Measurements from ENCODE around the gene TRNP1. TPM values are rescaled to one million over a fixed set of nuclear protein-coding genes. Genes with fewer than 3 reads are reported as not detected.

TRNP1 gene
- total RNA-seq, 1 experiment from 2014 or later, result 6.5 TPM

DNA sequence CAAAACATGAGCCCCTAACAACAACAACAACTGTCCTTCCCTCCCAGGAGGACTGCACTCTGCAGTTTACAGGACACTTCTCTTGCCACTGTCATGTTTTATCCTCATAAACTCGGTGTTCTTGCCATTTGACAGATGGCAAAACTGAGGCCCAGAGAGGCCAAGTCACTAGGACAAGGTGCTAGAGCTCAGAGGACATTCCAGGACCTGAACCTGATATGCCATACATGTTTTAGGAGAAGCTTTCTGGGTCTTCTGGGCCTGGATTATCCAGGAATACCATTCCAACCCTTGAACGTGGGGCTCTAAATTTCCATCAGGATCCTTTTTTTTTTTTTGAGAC lies 38.6 kb downstream of the TRNP1 start:
- no peaks in the 10 kb centered on the region for H3K36me3 ChIP-seq
- no peak for DNase-seq (ENCODE audit: low read depth in 1 of 2, low spot score in 2 of 2)
- no peak overlapping the region for H3K4me3 ChIP-seq
- no peaks in the 10 kb centered on the region for H3K9me3 ChIP-seq (replicated peaks)
- no peaks in the 10 kb centered on the region for H3K27me3 ChIP-seq (replicated peaks)
- H3K4me1 ChIP-seq (replicated peaks), result peaks cover 18% of the 10 kb centered on the region
- no peak overlapping the region for H3K27ac ChIP-seq

- DNase-seq (ENCODE audit: low read depth in 1 of 2, low spot score in 2 of 2), result no peak
- Histone ChIP-seq H3K36me3 (no peaks in the 10 kb centered on the region), H3K4me3 (no peak overlapping the region), H3K27me3 (replicated peaks) (no peaks in the 10 kb centered on the region), H3K4me1 (replicated peaks) (peaks cover 11% of the 10 kb centered on the region), H3K27ac (no peak overlapping the region), H3K9me3 (replicated peaks) (no peaks in the 10 kb centered on the region; the same call in 1 of the 2 replicates)
These were observed 39.7 kb downstream of the TRNP1 start for GRCh38 chr1:27033043-27033746.

- no peaks in the 10 kb centered on the region for H3K27me3 ChIP-seq (replicated peaks)
- no peaks in the 10 kb centered on the region for H3K36me3 ChIP-seq
- H3K4me3 ChIP-seq, result no peak overlapping the region
- no peak overlapping the region for H3K27ac ChIP-seq
- peaks cover 11% of the 10 kb centered on the region for H3K4me1 ChIP-seq (replicated peaks)
- no peaks in the 10 kb centered on the region; the same call in 1 of the 2 replicates for H3K9me3 ChIP-seq (replicated peaks)
- no peak for DNase-seq (ENCODE audit: low read depth in 1 of 2, low spot score in 2 of 2)
These were observed 41.9 kb downstream of the TRNP1 start for GRCh38 chr1:27035344-27035743.

DNA sequence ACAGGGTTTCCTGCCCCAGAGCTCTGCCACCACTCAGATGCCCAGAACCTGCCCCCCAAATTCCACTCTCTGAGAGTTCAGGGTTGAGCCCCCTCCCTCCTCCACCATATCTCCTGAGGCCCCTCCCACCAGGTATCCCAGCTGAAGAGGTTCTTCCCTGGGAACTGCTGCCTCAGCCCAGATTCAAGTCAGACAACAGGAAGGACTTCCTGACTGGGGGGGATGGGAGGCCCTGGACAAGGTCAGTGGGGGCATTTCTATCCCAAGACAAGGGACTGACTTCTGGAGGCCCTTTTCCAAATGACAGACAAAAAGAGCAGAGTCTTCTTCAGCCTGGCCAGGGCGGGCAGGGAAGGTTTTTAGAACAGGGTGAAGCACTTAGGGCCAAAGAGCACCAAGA lies 43.2 kb downstream of the TRNP1 start:
- DNase-seq (ENCODE audit: low read depth in 1 of 2, low spot score in 2 of 2), result no peak
- Histone ChIP-seq H3K9me3 (replicated peaks) (no peaks in the 10 kb centered on the region; the same call in 1 of the 2 replicates), H3K4me3 (no peak overlapping the region), H3K27ac (no peak overlapping the region), H3K27me3 (replicated peaks) (no peaks in the 10 kb centered on the region), H3K36me3 (no peaks in the 10 kb centered on the region), H3K4me1 (replicated peaks) (peaks cover 4% of the 10 kb centered on the region)

GRCh38 chr1:27037518-27037917 lies 44.0 kb downstream of the TRNP1 start:
- no peak overlapping the region for H3K4me3 ChIP-seq
- no peak overlapping the region for H3K27ac ChIP-seq
- no peak for DNase-seq (ENCODE audit: low read depth in 1 of 2, low spot score in 2 of 2)
- no peaks in the 10 kb centered on the region for H3K27me3 ChIP-seq (replicated peaks)
- H3K9me3 ChIP-seq (replicated peaks), result no peaks in the 10 kb centered on the region; the same call in 1 of the 2 replicates
- H3K36me3 ChIP-seq, result no peaks in the 10 kb centered on the region
- H3K4me1 ChIP-seq (replicated peaks), result no peaks in the 10 kb centered on the region

- no peak for DNase-seq (ENCODE audit: low read depth in 1 of 2, low spot score in 2 of 2)
- Histone ChIP-seq H3K9me3 (replicated peaks) (no peaks in the 10 kb centered on the region; the same call in 1 of the 2 replicates), H3K27ac (no peak overlapping the region), H3K4me3 (no peak overlapping the region), H3K36me3 (no peaks in the 10 kb centered on the region), H3K27me3 (replicated peaks) (no peaks in the 10 kb centered on the region), H3K4me1 (replicated peaks) (no peaks in the 10 kb centered on the region)
These were observed 44.5 kb downstream of the TRNP1 start for GRCh38 chr1:27038020-27038419.

- no peak overlapping the region for H3K4me3 ChIP-seq
- no peaks in the 10 kb centered on the region; the same call in 1 of the 2 replicates for H3K9me3 ChIP-seq (replicated peaks)
- DNase-seq (ENCODE audit: low read depth in 1 of 2, low spot score in 2 of 2), result no peak
- H3K36me3 ChIP-seq, result no peaks in the 10 kb centered on the region
- no peaks in the 10 kb centered on the region for H3K27me3 ChIP-seq (replicated peaks)
- peaks cover 3% of the 10 kb centered on the region; the same call in 1 of the 2 replicates for H3K4me1 ChIP-seq (replicated peaks)
- H3K27ac ChIP-seq, result no peak overlapping the region
These were observed 49.2 kb downstream of the TRNP1 start for GRCh38 chr1:27042670-27043069.

- Histone ChIP-seq H3K27ac (no peak overlapping the region), H3K27me3 (replicated peaks) (no peaks in the 10 kb centered on the region), H3K4me3 (no peak overlapping the region), H3K9me3 (replicated peaks) (no peaks in the 10 kb centered on the region), H3K36me3 (no peaks in the 10 kb centered on the region), H3K4me1 (replicated peaks) (peaks cover 3% of the 10 kb centered on the region; the same call in 1 of the 2 replicates)
- DNase-seq (ENCODE audit: low read depth in 1 of 2, low spot score in 2 of 2), result peak; percentile 76 to 84
These were observed 51.2 kb downstream of the TRNP1 start for GRCh38 chr1:27044613-27045151.

DNA sequence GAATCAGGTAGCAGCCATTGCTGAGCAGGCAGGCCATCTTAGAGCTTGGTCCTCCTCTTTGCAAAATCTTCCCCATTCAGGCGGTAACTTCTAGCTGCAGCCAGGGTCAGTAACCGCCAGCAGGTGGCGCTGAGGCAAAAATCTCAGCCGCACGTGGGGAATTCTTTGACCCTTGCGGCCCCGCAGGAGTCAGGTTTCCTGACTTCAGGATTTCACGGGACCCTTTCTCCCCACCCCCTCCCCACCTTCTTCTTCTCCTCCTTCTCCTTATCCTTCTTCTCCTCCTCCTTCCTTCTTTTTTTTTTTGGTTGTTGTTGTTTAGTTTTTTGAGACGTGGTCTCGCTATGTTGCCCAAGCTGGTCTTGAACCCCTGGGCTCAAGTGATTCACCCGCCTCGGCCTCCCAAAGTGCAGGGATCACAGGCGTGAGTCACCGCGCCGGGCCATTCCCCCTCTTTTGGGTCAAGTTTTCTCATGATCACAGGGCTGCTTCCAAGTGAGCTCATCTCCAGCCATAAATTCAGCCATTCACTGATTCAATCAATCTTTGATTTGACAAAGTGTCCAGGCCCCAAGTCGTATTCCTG lies 52.6 kb downstream of the TRNP1 start:
- DNase-seq (ENCODE audit: low read depth in 1 of 2, low spot score in 2 of 2), result peak; percentile 58 to 60
- H3K4me1 ChIP-seq (replicated peaks), result peaks cover 3% of the 10 kb centered on the region; the same call in 1 of the 2 replicates
- H3K4me3 ChIP-seq, result no peak overlapping the region
- H3K9me3 ChIP-seq (replicated peaks), result no peaks in the 10 kb centered on the region
- H3K36me3 ChIP-seq, result no peaks in the 10 kb centered on the region
- H3K27me3 ChIP-seq (replicated peaks), result no peaks in the 10 kb centered on the region
- no peak overlapping the region for H3K27ac ChIP-seq

DNA sequence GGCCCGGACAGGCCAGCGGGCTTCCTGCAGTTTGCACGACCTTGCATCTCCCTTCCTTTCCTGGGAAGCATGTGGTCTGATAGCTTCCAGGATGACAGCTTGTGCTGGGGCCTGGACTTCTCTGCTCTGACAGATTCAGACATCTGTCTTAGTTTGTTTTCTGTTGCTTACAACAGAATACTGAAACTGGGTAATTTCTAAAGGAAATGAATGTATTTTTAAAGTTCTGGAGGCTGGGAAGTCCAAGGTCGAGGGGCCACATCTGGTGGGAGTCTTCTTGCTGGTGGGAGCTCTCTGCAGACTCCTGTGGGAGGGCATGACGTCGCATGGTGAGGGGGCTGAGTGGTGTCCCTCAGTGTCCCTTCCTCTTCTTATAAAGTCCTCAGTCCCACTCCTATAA lies 54.4 kb downstream of the TRNP1 start:
- no peak for DNase-seq (ENCODE audit: low read depth in 1 of 2, low spot score in 2 of 2)
- Histone ChIP-seq H3K36me3 (no peaks in the 10 kb centered on the region), H3K4me1 (replicated peaks) (peaks cover 3% of the 10 kb centered on the region; the same call in 1 of the 2 replicates), H3K9me3 (replicated peaks) (no peaks in the 10 kb centered on the region), H3K27ac (no peak overlapping the region), H3K4me3 (no peak overlapping the region), H3K27me3 (replicated peaks) (no peaks in the 10 kb centered on the region)

GRCh38 chr1:27049100-27049499 lies 55.6 kb downstream of the TRNP1 start:
- Histone ChIP-seq H3K4me1 (replicated peaks) (peaks cover 3% of the 10 kb centered on the region; the same call in 1 of the 2 replicates), H3K36me3 (no peaks in the 10 kb centered on the region), H3K4me3 (no peak overlapping the region), H3K27me3 (replicated peaks) (no peaks in the 10 kb centered on the region), H3K9me3 (replicated peaks) (no peaks in the 10 kb centered on the region), H3K27ac (no peak overlapping the region)
- no peak for DNase-seq (ENCODE audit: low read depth in 1 of 2, low spot score in 2 of 2)

DNA sequence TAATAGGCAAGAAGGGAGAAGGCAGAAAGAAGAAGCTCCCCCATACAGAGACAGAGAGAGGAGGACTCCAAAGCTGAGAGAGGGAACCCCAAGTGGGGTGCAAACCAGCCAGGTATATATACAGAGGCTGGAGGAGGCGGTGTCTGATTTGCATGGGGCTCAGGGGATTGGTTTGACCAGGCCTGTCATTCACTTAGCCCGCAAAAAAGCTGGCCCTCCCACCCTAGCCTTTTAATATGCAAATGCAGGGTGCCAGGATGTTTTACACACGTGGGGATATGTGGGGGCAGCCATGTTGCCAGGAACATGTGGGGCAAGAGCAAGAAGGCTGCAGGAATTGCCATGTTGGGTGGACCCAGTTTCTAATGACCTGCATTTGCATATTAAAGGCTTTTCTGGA lies 56.1 kb downstream of the TRNP1 start:
- H3K36me3 ChIP-seq, result no peaks in the 10 kb centered on the region
- H3K27ac ChIP-seq, result no peak overlapping the region
- H3K9me3 ChIP-seq (replicated peaks), result no peaks in the 10 kb centered on the region
- no peak for DNase-seq (ENCODE audit: low read depth in 1 of 2, low spot score in 2 of 2)
- peaks cover 3% of the 10 kb centered on the region; the same call in 1 of the 2 replicates for H3K4me1 ChIP-seq (replicated peaks)
- no peaks in the 10 kb centered on the region for H3K27me3 ChIP-seq (replicated peaks)
- H3K4me3 ChIP-seq, result no peak overlapping the region

Measured in SJSA1 (cell line).